ENCODE results near the gene PVRIG.
"Not testable (repeated sequence)": the region's sequence is repeated elsewhere in the genome, so short reads cannot be mapped to it uniquely, and the experiment has no call there.

PVRIG gene

DNA sequence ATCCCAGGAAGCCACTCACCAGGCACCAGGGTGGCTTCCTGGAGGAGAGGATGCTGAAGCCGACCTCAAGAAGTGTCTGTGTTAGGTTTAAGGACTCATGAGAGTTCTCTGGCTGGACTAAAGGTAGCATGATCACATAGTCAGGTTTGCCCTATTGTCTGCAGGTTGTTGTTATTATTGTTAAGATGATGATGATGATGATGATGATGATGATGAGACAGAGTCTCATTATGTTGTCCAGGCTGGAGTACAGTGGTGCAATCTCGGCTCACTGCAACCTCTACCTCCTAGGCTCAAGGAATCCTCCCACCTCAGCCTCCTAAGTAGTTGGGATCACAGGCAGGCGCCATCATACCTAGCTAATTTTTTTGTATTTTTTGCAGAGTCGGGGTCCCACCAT, 44.5 kb downstream of the PVRIG start:
- not testable (repeated sequence) for H3K4me3 Mint-ChIP-seq; H3K27me3 Mint-ChIP-seq; H3K9me3 Mint-ChIP-seq; ATAC-seq (replicated peaks); H3K27ac Mint-ChIP-seq; H3K36me3 Mint-ChIP-seq (ENCODE audit: insufficient read depth); DNase-seq
- H3K4me1 Mint-ChIP-seq (ENCODE audit: low read depth in 2 of 2): peaks cover 14 to 16% of the 10 kb centered on the region in 2 donors

DNA sequence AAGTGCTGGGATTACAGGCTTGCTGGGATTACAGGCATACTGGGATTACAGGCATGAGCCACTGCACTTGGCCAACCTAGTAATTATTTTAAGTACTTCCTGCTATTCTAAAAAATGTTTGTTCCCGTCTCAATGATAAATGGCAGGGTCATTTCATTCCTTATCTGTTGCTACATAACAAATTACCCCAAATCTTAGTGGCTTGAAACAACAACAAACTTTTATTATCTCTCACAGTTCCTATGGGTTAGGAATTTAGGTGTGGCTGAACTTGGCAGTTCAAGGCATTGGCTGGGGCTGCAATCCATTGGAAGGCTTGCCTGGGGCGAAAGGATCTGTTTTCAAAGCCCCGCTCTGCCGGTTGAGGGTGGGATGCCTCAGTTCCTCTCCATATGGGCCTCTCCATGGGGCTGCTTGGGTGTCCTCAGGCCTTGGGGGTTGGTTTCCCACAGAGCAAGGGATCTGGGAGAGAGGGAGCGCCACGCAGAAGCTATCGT, 45.0 kb downstream of the PVRIG start:
- H3K4me1 Mint-ChIP-seq (ENCODE audit: low read depth in 2 of 2): peaks cover 14 to 16% of the 10 kb centered on the region in 2 donors
- DNase-seq; H3K27ac Mint-ChIP-seq; H3K4me3 Mint-ChIP-seq; H3K9me3 Mint-ChIP-seq; ATAC-seq (replicated peaks); H3K27me3 Mint-ChIP-seq; H3K36me3 Mint-ChIP-seq (ENCODE audit: insufficient read depth): not testable (repeated sequence)

DNA sequence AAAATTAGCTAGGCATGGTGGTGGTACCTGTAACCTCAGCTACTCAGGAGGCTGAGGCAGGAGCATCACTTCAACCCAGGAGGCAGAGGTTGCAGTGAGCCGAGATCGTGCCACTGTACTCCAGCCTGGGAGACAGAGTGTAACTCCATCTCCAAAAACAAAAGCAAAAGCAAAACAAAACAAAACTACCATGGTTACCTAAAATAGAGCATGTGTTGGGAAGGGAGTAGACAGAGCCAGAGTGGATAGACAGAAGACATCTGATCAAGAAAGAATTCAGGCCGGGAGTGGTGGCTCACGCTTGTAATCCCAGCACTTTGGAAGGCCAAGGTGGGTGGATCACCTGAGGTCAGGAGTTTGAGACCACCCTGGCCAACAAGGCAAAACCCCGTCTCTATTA, 46.1 kb downstream of the PVRIG start:
- H3K4me1 Mint-ChIP-seq (ENCODE audit: low read depth in 2 of 2): peaks cover 18 to 19% of the 10 kb centered on the region in 2 donors
- not testable (repeated sequence) for DNase-seq; ATAC-seq (replicated peaks); H3K27ac Mint-ChIP-seq; H3K36me3 Mint-ChIP-seq (ENCODE audit: insufficient read depth); H3K27me3 Mint-ChIP-seq; H3K9me3 Mint-ChIP-seq; H3K4me3 Mint-ChIP-seq

DNA sequence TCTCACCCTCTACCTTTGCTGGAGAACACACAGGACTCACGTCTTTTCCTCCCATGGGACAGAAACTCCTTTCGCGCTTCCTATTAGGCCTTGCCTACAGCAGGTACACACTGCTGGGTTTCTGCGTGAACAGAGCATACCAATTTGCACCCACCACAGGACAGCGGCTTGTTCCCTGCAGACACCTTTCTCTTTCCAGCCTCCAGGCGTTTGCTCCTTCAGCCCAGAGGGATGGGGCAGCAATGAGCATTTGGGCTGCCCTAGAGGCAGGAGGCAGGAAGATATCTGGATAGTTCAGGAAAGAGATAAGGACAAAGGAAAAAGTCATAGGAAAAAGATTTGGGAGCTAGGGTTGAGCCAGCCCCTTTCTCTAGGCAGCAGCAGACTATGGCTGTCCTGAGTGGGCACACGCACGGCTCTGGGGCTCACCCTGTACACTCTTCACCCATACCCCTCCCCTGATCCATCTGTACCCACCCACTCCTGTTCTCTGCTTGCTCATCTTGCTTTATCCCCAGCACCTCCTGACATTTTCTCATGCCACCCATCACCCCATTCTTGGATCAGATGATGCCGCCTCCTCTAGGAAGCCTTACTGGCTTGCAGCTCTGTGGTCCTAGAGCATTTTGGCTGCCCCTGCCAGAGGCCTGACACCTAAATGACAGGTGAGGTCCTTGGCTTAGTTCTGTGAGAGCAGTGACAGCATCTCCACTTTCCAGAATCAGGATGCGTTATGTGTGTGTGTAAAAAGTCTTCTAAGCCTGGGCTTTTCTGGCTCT, 47.0 kb downstream of the PVRIG start:
- no peak for ATAC-seq (replicated peaks)
- H3K27me3 Mint-ChIP-seq: no peaks in the 10 kb centered on the region
- no peak overlapping the region for H3K4me3 Mint-ChIP-seq
- no peak for DNase-seq
- H3K27ac Mint-ChIP-seq: peak overlapping the region in 1 of 2 donors; percentile 77
- H3K9me3 Mint-ChIP-seq: no peaks in the 10 kb centered on the region
- peaks cover 21% of the 10 kb centered on the region in 2 donors for H3K4me1 Mint-ChIP-seq (ENCODE audit: low read depth in 2 of 2)
- peaks cover 14% of the 10 kb centered on the region for H3K36me3 Mint-ChIP-seq (ENCODE audit: insufficient read depth)

DNA sequence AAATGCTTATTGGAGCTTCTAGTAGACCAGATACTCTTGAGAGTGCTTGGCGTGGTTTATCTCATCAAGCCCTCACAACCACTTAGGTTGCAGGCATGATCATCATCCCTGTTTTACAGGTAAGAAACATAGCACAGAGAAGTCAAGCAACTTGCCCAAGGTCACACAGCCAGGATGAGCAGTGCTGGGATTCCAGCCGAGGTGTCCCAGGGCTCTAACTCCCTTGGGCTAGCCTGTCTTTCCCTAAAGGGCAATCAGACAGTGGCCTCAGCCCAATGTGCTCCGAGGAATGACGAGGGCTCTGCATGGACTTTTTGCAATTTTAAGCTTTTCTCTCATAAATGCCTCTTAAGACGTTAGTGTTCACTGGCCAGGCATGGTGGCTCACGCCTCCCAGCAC, 47.9 kb downstream of the PVRIG start:
- Mint-ChIP-seq H3K27me3 (no peaks in the 10 kb centered on the region), H3K4me3 (no peak overlapping the region), H3K4me1 (ENCODE audit: low read depth in 2 of 2) (peaks cover 17% of the 10 kb centered on the region in 2 donors), H3K9me3 (no peaks in the 10 kb centered on the region), H3K27ac (no peak overlapping the region), H3K36me3 (ENCODE audit: insufficient read depth) (peaks cover 22% of the 10 kb centered on the region)
- ATAC-seq (replicated peaks): no peak
- no peak for DNase-seq

DNA sequence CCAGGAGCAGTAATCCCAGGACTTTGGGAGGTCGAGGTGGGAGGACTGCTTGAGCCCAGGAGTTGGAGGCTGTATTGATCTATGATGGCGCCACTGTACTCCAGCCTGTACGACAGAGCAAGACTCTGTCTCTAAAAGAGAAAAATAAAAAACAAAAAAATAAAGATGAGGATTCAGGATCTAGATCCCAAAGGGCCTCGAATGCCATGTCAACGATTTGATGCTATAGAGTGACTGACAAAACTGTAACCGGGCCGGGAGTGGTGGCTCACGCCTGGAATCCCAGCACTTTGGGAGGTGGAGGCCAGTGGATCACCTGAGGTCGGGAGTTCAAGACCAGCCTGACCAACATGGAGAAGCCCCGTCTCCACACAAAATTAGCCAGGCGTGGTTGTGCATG, 49.1 kb downstream of the PVRIG start:
- not testable (repeated sequence) for DNase-seq; H3K4me3 Mint-ChIP-seq; H3K27me3 Mint-ChIP-seq; ATAC-seq (replicated peaks); H3K27ac Mint-ChIP-seq; H3K9me3 Mint-ChIP-seq
- Mint-ChIP-seq H3K4me1 (ENCODE audit: low read depth in 2 of 2) (peaks cover 17% of the 10 kb centered on the region in 2 donors), H3K36me3 (ENCODE audit: insufficient read depth) (peaks cover 24% of the 10 kb centered on the region)

DNA sequence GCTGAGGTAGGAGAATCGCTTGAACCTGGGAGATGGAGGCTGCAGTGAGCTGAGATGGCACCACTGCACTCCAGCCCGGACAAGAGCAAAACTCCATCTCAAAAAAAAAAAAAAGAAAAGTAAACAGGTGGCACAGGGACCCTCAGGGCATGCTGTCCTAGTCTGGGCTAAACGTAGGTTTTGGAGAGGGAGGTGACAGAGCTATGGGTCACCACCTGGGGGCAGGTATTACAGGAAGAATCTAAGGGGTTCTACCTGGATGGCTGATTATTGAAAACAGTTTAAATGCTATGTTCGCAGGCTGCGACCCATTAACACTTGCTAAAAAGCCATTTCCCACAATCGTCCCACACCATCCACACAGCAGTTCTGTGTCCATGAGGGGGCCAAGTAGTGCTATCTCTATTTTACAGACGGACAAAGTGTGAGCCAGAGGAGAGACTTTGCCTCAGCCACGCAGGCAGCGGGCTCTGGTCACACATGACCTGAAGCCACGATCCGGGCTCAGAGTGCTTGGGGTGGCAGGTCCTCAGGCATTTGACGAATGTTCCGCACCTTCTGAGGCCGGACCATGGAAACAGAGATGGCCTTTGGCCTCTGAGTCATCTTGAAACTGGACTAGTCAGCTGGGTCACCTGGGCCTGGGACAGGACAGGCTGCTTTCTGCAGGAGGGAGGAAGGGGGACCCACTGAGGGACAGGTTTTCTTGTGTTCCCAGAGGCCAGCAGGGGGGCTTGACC, 49.7 kb downstream of the PVRIG start:
- DNase-seq: not testable (repeated sequence)
- H3K4me1 Mint-ChIP-seq (ENCODE audit: low read depth in 2 of 2): peaks cover 17% of the 10 kb centered on the region in 2 donors

DNA sequence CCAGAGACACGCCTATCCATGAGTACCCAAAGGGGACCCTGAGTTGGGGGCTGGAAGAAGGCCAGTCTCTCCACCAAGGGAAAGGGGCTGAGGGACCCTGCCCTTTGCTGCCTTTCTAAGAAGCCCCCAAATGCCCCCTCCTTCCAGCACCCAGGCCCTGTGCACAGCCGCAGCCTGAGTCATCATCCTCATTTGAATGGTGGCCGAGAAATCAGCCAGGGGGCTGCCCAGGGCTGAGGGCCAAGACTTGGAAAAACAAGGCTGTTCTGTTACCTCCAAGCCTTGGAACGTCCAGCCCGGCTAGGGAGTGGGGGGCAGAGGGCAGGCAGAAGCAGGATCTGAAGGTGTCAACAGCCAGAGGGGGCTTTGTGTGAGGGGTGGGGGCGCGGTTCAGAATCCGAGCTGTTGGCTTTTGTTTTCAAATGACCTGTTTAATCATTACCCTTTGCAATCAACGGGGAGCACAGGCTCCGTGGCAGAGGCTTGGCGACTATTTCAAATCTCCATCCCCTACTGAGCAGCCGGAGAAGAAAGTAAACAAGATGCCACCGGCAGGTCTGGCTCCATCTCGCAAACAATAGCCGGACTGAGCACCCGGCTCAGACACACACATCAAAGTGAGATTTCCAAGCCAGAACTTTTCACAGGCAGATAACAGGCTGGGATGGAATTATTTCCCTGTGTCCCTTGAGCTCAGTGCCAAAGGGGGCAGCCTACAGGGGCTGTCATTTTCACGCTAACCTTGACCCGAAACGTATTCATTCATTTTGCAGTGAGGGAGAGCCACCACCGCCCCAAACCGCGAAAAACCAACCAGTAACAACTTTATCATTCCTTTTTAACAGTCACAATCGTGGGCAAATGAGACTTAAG, 50.5 kb downstream of the PVRIG start:
- Mint-ChIP-seq H3K4me3 (peak overlapping the region; percentile 76 to 78), H3K36me3 (ENCODE audit: insufficient read depth) (peaks cover 24% of the 10 kb centered on the region), H3K4me1 (ENCODE audit: low read depth in 2 of 2) (peaks cover 17% of the 10 kb centered on the region in 2 donors), H3K27ac (peak overlapping the region; percentile 10 to 51)
- ATAC-seq (replicated peaks); DNase-seq; H3K27me3 Mint-ChIP-seq; H3K9me3 Mint-ChIP-seq: not testable (repeated sequence)

More for the DNA sequence above, 49.7 kb downstream of the PVRIG start:
- H3K27me3 Mint-ChIP-seq; ATAC-seq (replicated peaks); H3K9me3 Mint-ChIP-seq; H3K27ac Mint-ChIP-seq: not testable (repeated sequence)
- H3K36me3 Mint-ChIP-seq (ENCODE audit: insufficient read depth): peaks cover 24% of the 10 kb centered on the region
- H3K4me3 Mint-ChIP-seq: peak overlapping the region in 1 of 2 donors; percentile 17
